HL-60 (cell line): ENCODE data around the gene PPP1R9B.

ENCODE experiments used
- GABPA ChIP-seq: IDR thresholded peaks from 2 replicates; pipeline ENCODE4 v1.6.1; 2012; ENCODE audit warnings: low read depth
- POLR2AphosphoS5 ChIP-seq: IDR thresholded peaks from 2 replicates; pipeline ENCODE4 v1.6.1; 2012; ENCODE audit warnings: low read depth
- TF ChIP-seq, protein P1 (sequence below): IDR thresholded peaks from one replicate; pipeline ENCODE4 v1.5.1; 2011; ENCODE audit warnings: low read length, control low read depth, inconsistent platforms; ENCODE audit not compliant: insufficient read depth

DNA sequence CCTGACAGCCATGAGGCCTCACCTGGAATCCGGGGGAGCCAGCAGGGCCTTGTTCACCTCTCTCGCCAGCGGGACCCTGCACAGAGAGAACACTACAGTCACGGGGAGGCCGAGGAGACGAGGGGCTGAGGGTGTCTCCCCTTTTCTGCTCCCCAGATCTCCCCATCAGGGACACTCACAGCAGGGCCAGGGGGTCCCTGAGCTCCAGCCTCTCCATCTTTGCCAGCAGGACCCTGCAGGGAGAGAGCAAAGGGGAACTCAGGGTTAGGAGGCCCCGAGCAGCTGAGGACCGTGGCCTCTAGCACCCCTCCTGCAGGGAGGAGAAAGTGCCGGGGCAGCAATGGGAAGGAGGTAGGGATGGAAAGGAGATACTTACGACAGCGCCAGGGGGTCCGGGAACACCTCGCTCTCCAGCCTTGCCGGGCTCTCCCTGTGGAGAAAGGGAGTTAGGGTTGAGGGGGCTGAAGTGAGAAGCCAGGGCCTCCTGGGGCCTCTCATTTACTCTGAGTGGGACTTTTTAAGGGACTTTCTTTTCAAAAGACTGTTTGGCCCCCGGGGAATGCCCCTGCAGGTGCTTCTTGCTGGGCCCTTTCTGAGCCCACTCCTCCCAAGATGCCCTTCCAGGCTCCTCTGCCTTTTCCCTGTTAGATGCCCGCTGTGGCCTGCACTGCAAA, 42.3 kb upstream of the PPP1R9B start:
- TF ChIP-seq, protein P1, sequence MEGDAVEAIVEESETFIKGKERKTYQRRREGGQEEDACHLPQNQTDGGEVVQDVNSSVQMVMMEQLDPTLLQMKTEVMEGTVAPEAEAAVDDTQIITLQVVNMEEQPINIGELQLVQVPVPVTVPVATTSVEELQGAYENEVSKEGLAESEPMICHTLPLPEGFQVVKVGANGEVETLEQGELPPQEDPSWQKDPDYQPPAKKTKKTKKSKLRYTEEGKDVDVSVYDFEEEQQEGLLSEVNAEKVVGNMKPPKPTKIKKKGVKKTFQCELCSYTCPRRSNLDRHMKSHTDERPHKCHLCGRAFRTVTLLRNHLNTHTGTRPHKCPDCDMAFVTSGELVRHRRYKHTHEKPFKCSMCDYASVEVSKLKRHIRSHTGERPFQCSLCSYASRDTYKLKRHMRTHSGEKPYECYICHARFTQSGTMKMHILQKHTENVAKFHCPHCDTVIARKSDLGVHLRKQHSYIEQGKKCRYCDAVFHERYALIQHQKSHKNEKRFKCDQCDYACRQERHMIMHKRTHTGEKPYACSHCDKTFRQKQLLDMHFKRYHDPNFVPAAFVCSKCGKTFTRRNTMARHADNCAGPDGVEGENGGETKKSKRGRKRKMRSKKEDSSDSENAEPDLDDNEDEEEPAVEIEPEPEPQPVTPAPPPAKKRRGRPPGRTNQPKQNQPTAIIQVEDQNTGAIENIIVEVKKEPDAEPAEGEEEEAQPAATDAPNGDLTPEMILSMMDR: no peak
- TF ChIP-seq GABPA (no peak), POLR2AphosphoS5 (no peak)
